ENCODE measurements around the gene SYNGR2. TPM values are rescaled to one million over a fixed set of nuclear protein-coding genes. Genes with fewer than 3 reads are reported as not detected.

Gene SYNGR2
- total RNA-seq: 10 to 100 TPM; 40.6 to 70.2 (median 54.1) TPM

- Histone ChIP-seq H3K36me3 (peaks cover 0 to 20% (median 0%) of the 10 kb centered on the region in 3 donors), H3K4me1 (peaks cover 0 to 53% (median 33%) of the 10 kb centered on the region in 4 donors), H3K4me3 (peak within 1 kb of the TSS; percentile 68 to 94 (median 74)), H3K27ac (peak within 1 kb of the TSS; percentile 82 to 94 (median 88)), H3K27me3 (no peaks in the 10 kb centered on the region), H3K9me3 (no peaks in the 10 kb centered on the region)
- peak in 1 of 2 donors; percentile 37 for TF ChIP-seq EP300 (IDR thresholded peaks at IDR 0.05)
- peak; percentile 70 to 76 for TF ChIP-seq POLR2A (IDR thresholded peaks at IDR 0.05)
- TF ChIP-seq CTCF (IDR thresholded peaks at IDR 0.05): peak in 2 of 5 experiments; percentile 12 to 27
- peak in 1 of 2 donors; percentile 48 for DNase-seq (ENCODE audit: low spot score in 2 of 2)
- 1 to 3% methylated on average over 5 to 59 of the region's 84 CpGs for WGBS, 2 donors
These were observed at the start of gene SYNGR2 for GRCh38 chr17:78168242-78168902. Gene SYNGR2, plus strand, starts transcription at chr17:78168581. Its CDS starts 36 bp downstream, at chr17:78168617.

- H3K4me3 ChIP-seq: no peak overlapping the region
- no peak for DNase-seq (ENCODE audit: low spot score in 2 of 2)
- TF ChIP-seq EP300 (IDR thresholded peaks at IDR 0.05) (no peak), POLR2A (IDR thresholded peaks at IDR 0.05) (no peak), CTCF (IDR thresholded peaks at IDR 0.05) (no peak)
- H3K4me1 ChIP-seq: peaks cover 0 to 44% (median 17%) of the 10 kb centered on the region in 4 donors
- no peak overlapping the region for H3K27ac ChIP-seq
- no peaks in the 10 kb centered on the region for H3K27me3 ChIP-seq
- H3K36me3 ChIP-seq: peaks cover 0 to 75% (median 12%) of the 10 kb centered on the region in 3 donors
- 64 to 76% methylated on average over 6 to 9 of the region's 14 CpGs for WGBS, 2 donors
- H3K9me3 ChIP-seq: no peaks in the 10 kb centered on the region
These were observed 49.6 kb upstream of the SYNGR2 start for GRCh38 chr17:78118801-78119241.

- H3K36me3 ChIP-seq: peaks cover 0 to 86% (median 12%) of the 10 kb centered on the region in 3 donors
These were observed 47.8 kb upstream of the SYNGR2 start for GRCh38 chr17:78120537-78120936.

GRCh38 chr17:78120971-78121800, 47.2 kb upstream of the SYNGR2 start:
- H3K9me3 ChIP-seq: no peaks in the 10 kb centered on the region
- TF ChIP-seq CTCF (IDR thresholded peaks at IDR 0.05) (no peak), POLR2A (IDR thresholded peaks at IDR 0.05) (no peak), EP300 (IDR thresholded peaks at IDR 0.05) (no peak)
- WGBS, 2 donors: 86 to 87% methylated on average over 23 to 34 of the region's 35 CpGs
- H3K4me3 ChIP-seq: peak overlapping the region in 1 of 4 donors; percentile 0
- H3K27me3 ChIP-seq: no peaks in the 10 kb centered on the region
- DNase-seq (ENCODE audit: low spot score in 2 of 2): no peak
- H3K27ac ChIP-seq: peak overlapping the region in 2 of 4 donors; percentile 57 to 60
- H3K4me1 ChIP-seq: peaks cover 0 to 51% (median 31%) of the 10 kb centered on the region in 4 donors
- peaks cover 0 to 82% (median 12%) of the 10 kb centered on the region in 3 donors for H3K36me3 ChIP-seq

More at GRCh38 chr17:78120537-78120936, 47.8 kb upstream of the SYNGR2 start:
- TF ChIP-seq EP300 (IDR thresholded peaks at IDR 0.05) (no peak), POLR2A (IDR thresholded peaks at IDR 0.05) (no peak), CTCF (IDR thresholded peaks at IDR 0.05) (no peak)
- no peaks in the 10 kb centered on the region for H3K27me3 ChIP-seq
- H3K9me3 ChIP-seq: no peaks in the 10 kb centered on the region
- H3K4me1 ChIP-seq: peaks cover 0 to 44% (median 24%) of the 10 kb centered on the region in 4 donors
- H3K27ac ChIP-seq: no peak overlapping the region
- H3K4me3 ChIP-seq: no peak overlapping the region
- no peak for DNase-seq (ENCODE audit: low spot score in 2 of 2)
- WGBS, 2 donors: 94 to 97% methylated on average over 7 to 13 of the region's 13 CpGs

All from tibial nerve (tissue), 4 donors.